ENCODE data around the gene REEP3.

REEP3 gene

DNA sequence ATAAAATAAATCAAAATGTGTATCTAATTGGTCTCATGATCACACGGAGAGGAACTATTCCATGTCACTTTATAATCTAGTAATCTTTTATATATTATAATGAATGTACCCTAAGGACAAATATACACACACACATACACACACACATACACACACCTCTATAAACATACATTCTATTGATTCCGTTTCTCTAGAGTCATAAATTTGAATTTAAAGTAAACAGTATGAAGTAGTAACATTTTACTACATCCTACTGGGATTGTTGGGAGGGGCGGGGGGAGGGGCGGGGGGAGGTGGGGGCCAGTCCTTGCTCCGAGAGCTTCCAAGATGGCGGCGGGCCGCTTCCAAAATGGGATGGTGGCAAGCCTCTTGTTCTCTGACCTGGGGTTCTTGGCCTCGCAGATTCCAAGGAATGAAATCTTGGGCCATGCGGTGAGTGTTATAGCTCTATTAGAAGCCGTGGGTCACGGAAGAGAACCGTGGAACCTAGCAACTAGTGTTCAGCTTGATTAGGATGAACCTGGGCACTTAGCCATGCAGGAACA is 143.2 kb downstream of the REEP3 start:
- TF ChIP-seq, protein P1, sequence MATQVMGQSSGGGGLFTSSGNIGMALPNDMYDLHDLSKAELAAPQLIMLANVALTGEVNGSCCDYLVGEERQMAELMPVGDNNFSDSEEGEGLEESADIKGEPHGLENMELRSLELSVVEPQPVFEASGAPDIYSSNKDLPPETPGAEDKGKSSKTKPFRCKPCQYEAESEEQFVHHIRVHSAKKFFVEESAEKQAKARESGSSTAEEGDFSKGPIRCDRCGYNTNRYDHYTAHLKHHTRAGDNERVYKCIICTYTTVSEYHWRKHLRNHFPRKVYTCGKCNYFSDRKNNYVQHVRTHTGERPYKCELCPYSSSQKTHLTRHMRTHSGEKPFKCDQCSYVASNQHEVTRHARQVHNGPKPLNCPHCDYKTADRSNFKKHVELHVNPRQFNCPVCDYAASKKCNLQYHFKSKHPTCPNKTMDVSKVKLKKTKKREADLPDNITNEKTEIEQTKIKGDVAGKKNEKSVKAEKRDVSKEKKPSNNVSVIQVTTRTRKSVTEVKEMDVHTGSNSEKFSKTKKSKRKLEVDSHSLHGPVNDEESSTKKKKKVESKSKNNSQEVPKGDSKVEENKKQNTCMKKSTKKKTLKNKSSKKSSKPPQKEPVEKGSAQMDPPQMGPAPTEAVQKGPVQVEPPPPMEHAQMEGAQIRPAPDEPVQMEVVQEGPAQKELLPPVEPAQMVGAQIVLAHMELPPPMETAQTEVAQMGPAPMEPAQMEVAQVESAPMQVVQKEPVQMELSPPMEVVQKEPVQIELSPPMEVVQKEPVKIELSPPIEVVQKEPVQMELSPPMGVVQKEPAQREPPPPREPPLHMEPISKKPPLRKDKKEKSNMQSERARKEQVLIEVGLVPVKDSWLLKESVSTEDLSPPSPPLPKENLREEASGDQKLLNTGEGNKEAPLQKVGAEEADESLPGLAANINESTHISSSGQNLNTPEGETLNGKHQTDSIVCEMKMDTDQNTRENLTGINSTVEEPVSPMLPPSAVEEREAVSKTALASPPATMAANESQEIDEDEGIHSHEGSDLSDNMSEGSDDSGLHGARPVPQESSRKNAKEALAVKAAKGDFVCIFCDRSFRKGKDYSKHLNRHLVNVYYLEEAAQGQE (IDR thresholded peaks at IDR 0.05; ENCODE audit: insufficient read depth in 1 of 2, low read depth in 2 of 2, low read length in 2 of 2), result no peak
- TF ChIP-seq SIN3A (IDR thresholded peaks at IDR 0.05; ENCODE audit: borderline replicate concordance, insufficient read depth, low read length) (no peak), POLR2AphosphoS5 (IDR thresholded peaks at IDR 0.05; ENCODE audit: low read depth, low read length) (no peak), FOXP2 (optimal IDR thresholded peaks at IDR 0.05; ENCODE audit: borderline replicate concordance, extremely low read depth, extremely low read length, insufficient read depth) (no peak), TAF1 (IDR thresholded peaks at IDR 0.05; ENCODE audit: borderline replicate concordance, insufficient read depth, low read length) (no peak)

DNA sequence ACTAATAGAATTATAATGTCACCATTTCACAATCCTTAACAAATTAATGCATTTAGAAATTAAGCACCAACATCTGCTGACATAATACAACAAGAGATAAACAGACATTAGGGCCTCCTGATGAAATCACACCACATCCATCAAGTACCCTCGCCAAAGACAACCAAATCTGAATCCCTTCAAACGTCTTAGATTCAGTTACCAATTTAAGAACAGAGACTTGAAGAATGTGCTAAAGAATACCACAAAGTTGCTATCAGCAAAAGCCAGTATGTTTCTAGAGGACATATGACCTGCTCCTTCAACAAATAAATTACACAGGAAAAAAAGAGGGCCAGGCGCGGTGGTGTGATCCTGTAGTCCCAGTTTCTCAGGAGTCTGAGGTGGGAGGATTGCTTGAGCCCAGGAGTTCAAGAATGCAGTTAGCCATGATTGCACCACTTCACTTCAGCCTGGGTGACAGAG is 144.5 kb downstream of the REEP3 start:
- TF ChIP-seq POLR2AphosphoS5 (IDR thresholded peaks at IDR 0.05; ENCODE audit: low read depth, low read length) (no peak), SIN3A (IDR thresholded peaks at IDR 0.05; ENCODE audit: borderline replicate concordance, insufficient read depth, low read length) (no peak), FOXP2 (optimal IDR thresholded peaks at IDR 0.05; ENCODE audit: borderline replicate concordance, extremely low read depth, extremely low read length, insufficient read depth) (no peak), TAF1 (IDR thresholded peaks at IDR 0.05; ENCODE audit: borderline replicate concordance, insufficient read depth, low read length) (no peak)
- TF ChIP-seq, protein P1 (IDR thresholded peaks at IDR 0.05; ENCODE audit: insufficient read depth in 1 of 2, low read depth in 2 of 2, low read length in 2 of 2), result no peak

DNA sequence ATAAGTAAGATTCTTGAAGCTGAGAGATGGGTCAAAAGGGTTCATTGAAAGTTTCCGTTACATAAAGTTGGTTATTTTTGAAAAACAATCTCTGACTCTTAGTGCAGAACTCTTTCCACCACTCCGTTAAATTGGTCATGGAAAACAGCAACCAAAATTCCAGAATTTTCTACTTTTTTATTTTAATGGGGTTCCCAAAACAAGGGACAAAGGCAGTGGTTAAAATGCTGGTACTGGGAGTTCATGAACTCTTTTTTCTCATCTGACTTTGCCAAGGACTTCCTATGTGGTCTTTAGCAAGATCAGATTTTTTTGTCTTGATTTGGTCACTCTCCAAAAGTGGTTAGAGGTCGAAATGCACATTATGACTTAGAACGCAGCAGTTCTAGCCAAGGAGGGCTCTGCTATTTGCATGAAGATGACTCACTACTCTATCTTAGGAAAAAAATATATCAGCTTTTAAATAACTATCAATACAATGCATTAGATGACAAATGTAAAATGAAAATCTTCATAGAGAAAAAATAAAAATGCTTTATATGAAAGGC is 145.7 kb downstream of the REEP3 start:
- TF ChIP-seq, protein P1 (IDR thresholded peaks at IDR 0.05; ENCODE audit: insufficient read depth in 1 of 2, low read depth in 2 of 2, low read length in 2 of 2), result no peak
- TF ChIP-seq SIN3A (IDR thresholded peaks at IDR 0.05; ENCODE audit: borderline replicate concordance, insufficient read depth, low read length) (no peak), POLR2AphosphoS5 (IDR thresholded peaks at IDR 0.05; ENCODE audit: low read depth, low read length) (no peak), TAF1 (IDR thresholded peaks at IDR 0.05; ENCODE audit: borderline replicate concordance, insufficient read depth, low read length) (no peak), FOXP2 (optimal IDR thresholded peaks at IDR 0.05; ENCODE audit: borderline replicate concordance, extremely low read depth, extremely low read length, insufficient read depth) (no peak)

GRCh38 chr10:63667596-63668480 is 146.6 kb downstream of the REEP3 start:
- no peak for TF ChIP-seq FOXP2 (optimal IDR thresholded peaks at IDR 0.05; ENCODE audit: borderline replicate concordance, extremely low read depth, extremely low read length, insufficient read depth)
- TF ChIP-seq SIN3A (IDR thresholded peaks at IDR 0.05; ENCODE audit: borderline replicate concordance, insufficient read depth, low read length), result no peak
- TF ChIP-seq POLR2AphosphoS5 (IDR thresholded peaks at IDR 0.05; ENCODE audit: low read depth, low read length), result no peak
- TF ChIP-seq, protein P1 (IDR thresholded peaks at IDR 0.05; ENCODE audit: insufficient read depth in 1 of 2, low read depth in 2 of 2, low read length in 2 of 2), result no peak
- no peak for TF ChIP-seq TAF1 (IDR thresholded peaks at IDR 0.05; ENCODE audit: borderline replicate concordance, insufficient read depth, low read length)
